Measurements from ENCODE around the gene TDRD9.

TDRD9 gene

DNA sequence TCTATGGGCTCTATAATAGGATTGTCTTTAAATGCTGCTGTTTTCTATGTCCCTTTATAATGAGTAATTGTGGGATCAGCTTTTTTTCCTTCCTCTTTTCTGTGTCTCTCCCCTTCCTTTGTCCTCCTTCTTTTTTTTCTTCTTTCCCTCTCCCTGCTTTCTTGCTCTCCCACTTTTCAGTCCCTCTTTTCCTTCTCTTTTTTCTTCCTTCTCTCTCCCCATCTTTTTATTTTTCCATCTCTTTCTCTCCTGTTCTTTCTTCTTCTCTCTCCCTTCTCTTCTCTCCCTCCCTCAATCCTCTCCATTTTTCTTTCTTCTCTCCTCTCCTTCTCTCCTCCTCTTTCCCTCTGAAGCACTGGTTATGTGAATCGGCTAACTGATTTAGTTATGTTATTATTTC is 76.6 kb downstream of the TDRD9 start:
- DNase-seq, result no peak
- Histone ChIP-seq H3K36me3 (ENCODE audit: control insufficient read depth, insufficient read depth, low read length) (no peaks in the 10 kb centered on the region), H3K9me3 (ENCODE audit: control insufficient read depth, low read length) (no peaks in the 10 kb centered on the region), H3K27ac (ENCODE audit: insufficient read depth, low read length, poor library complexity, severe bottlenecking) (no peak overlapping the region), H3K4me3 (ENCODE audit: insufficient read depth, low read depth, low read length, poor library complexity, severe bottlenecking) (no peak overlapping the region), H3K27me3 (replicated peaks; ENCODE audit: control insufficient read depth, insufficient read depth, low read length, poor library complexity, severe bottlenecking) (no peaks in the 10 kb centered on the region), H3K4me1 (ENCODE audit: control insufficient read depth, insufficient read depth, low read length, poor library complexity, severe bottlenecking) (no peaks in the 10 kb centered on the region)

GRCh38 chr14:104005489-104005888 is 77.2 kb downstream of the TDRD9 start:
- H3K36me3 ChIP-seq (ENCODE audit: control insufficient read depth, insufficient read depth, low read length), result no peaks in the 10 kb centered on the region
- H3K9me3 ChIP-seq (ENCODE audit: control insufficient read depth, low read length), result no peaks in the 10 kb centered on the region
- H3K27ac ChIP-seq (ENCODE audit: insufficient read depth, low read length, poor library complexity, severe bottlenecking), result no peak overlapping the region
- H3K27me3 ChIP-seq (replicated peaks; ENCODE audit: control insufficient read depth, insufficient read depth, low read length, poor library complexity, severe bottlenecking), result no peaks in the 10 kb centered on the region
- DNase-seq, result no peak
- no peak overlapping the region for H3K4me3 ChIP-seq (ENCODE audit: insufficient read depth, low read depth, low read length, poor library complexity, severe bottlenecking)
- H3K4me1 ChIP-seq (ENCODE audit: control insufficient read depth, insufficient read depth, low read length, poor library complexity, severe bottlenecking), result no peaks in the 10 kb centered on the region

DNA sequence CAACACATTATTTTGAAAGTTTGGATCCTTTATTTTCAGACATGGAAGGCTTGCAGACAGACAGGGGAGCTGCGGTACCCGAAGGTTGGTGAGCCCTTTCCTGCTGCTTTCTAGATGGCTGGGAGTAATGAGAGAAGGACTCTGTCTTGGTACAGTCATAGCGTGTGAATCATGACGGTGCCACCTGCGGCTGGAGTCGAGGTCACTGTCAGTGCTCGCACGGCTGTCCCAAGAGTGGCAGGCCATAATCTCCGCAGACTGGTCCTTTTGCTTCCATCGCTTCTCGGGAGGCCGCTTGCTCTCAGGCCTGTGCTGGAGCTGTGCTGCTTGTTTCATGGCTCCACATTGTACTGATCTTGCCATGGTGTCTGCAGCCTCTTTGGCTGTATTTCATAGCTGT is 78.9 kb downstream of the TDRD9 start:
- DNase-seq, result no peak
- H3K9me3 ChIP-seq (ENCODE audit: control insufficient read depth, low read length), result no peaks in the 10 kb centered on the region
- no peaks in the 10 kb centered on the region for H3K36me3 ChIP-seq (ENCODE audit: control insufficient read depth, insufficient read depth, low read length)
- H3K4me1 ChIP-seq (ENCODE audit: control insufficient read depth, insufficient read depth, low read length, poor library complexity, severe bottlenecking), result no peaks in the 10 kb centered on the region
- no peaks in the 10 kb centered on the region for H3K27me3 ChIP-seq (replicated peaks; ENCODE audit: control insufficient read depth, insufficient read depth, low read length, poor library complexity, severe bottlenecking)
- H3K4me3 ChIP-seq (ENCODE audit: insufficient read depth, low read depth, low read length, poor library complexity, severe bottlenecking), result no peak overlapping the region
- H3K27ac ChIP-seq (ENCODE audit: insufficient read depth, low read length, poor library complexity, severe bottlenecking), result no peak overlapping the region

- H3K36me3 ChIP-seq (ENCODE audit: control insufficient read depth, insufficient read depth, low read length), result no peaks in the 10 kb centered on the region
- no peak overlapping the region for H3K27ac ChIP-seq (ENCODE audit: insufficient read depth, low read length, poor library complexity, severe bottlenecking)
- no peak overlapping the region for H3K4me3 ChIP-seq (ENCODE audit: insufficient read depth, low read depth, low read length, poor library complexity, severe bottlenecking)
- H3K9me3 ChIP-seq (ENCODE audit: control insufficient read depth, low read length), result no peaks in the 10 kb centered on the region
- no peak for DNase-seq
- H3K4me1 ChIP-seq (ENCODE audit: control insufficient read depth, insufficient read depth, low read length, poor library complexity, severe bottlenecking), result no peaks in the 10 kb centered on the region
- no peaks in the 10 kb centered on the region for H3K27me3 ChIP-seq (replicated peaks; ENCODE audit: control insufficient read depth, insufficient read depth, low read length, poor library complexity, severe bottlenecking)
These were observed 81.0 kb downstream of the TDRD9 start for GRCh38 chr14:104009297-104009696.

DNA sequence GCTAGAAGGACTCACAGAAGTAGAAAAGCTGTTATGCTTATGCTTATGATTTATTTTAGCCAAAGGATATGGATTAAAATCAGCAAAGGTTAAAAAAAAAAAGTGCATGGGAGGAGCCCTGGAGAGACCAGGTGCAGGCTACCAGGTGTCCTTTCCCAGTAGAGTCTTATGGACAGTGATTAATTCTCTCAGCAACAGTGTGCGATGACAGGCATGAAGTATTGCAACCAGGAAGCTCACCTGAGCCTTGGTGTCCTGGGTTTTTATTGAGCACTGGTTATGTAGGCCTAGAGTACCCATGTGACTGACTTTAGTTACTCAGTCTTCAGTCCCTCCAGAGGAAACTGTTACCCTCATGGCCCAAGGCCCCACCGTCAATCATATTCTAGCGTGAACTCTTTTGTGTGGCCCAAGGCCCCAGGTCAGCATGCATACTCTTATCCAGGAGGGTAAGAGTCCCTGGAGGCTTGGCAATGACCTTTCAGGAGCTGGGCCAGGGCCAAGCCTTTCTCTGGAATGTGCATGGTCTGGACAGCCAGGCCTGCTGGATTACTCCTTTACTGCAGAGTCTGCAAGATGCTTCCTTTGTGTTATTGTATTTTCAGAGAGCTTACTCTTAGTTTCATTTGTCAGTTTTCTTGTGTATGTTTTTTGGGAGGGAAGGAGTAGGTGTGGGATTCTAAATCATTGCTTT is 83.7 kb downstream of the TDRD9 start:
- no peaks in the 10 kb centered on the region for H3K36me3 ChIP-seq (ENCODE audit: control insufficient read depth, insufficient read depth, low read length)
- no peak overlapping the region for H3K27ac ChIP-seq (ENCODE audit: insufficient read depth, low read length, poor library complexity, severe bottlenecking)
- DNase-seq, result no peak
- no peaks in the 10 kb centered on the region for H3K4me1 ChIP-seq (ENCODE audit: control insufficient read depth, insufficient read depth, low read length, poor library complexity, severe bottlenecking)
- H3K27me3 ChIP-seq (replicated peaks; ENCODE audit: control insufficient read depth, insufficient read depth, low read length, poor library complexity, severe bottlenecking), result no peaks in the 10 kb centered on the region
- H3K9me3 ChIP-seq (ENCODE audit: control insufficient read depth, low read length), result no peaks in the 10 kb centered on the region
- H3K4me3 ChIP-seq (ENCODE audit: insufficient read depth, low read depth, low read length, poor library complexity, severe bottlenecking), result no peak overlapping the region

DNA sequence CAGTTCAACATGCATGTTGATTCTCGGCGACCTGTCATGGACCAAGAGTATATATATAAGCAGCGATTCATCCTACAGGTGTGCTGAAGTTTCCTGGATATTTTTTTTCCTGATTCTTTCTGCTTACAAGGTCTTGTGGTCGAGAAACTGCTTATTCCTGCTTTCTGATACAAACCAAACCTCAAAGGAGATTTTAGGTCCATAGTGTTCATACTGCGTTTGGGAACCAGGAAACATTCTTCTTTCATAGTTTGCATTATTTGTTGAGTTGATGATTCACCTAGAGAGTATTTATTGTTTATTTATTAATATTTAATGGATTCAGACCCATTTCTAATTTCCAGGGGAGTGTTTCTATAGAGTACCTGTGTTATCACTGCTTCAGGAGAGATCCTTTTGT is 86.5 kb downstream of the TDRD9 start:
- Histone ChIP-seq H3K4me1 (ENCODE audit: control insufficient read depth, insufficient read depth, low read length, poor library complexity, severe bottlenecking) (no peaks in the 10 kb centered on the region), H3K36me3 (ENCODE audit: control insufficient read depth, insufficient read depth, low read length) (no peaks in the 10 kb centered on the region), H3K4me3 (ENCODE audit: insufficient read depth, low read depth, low read length, poor library complexity, severe bottlenecking) (no peak overlapping the region), H3K27me3 (replicated peaks; ENCODE audit: control insufficient read depth, insufficient read depth, low read length, poor library complexity, severe bottlenecking) (no peaks in the 10 kb centered on the region), H3K9me3 (ENCODE audit: control insufficient read depth, low read length) (no peaks in the 10 kb centered on the region), H3K27ac (ENCODE audit: insufficient read depth, low read length, poor library complexity, severe bottlenecking) (no peak overlapping the region)
- no peak for DNase-seq

DNA sequence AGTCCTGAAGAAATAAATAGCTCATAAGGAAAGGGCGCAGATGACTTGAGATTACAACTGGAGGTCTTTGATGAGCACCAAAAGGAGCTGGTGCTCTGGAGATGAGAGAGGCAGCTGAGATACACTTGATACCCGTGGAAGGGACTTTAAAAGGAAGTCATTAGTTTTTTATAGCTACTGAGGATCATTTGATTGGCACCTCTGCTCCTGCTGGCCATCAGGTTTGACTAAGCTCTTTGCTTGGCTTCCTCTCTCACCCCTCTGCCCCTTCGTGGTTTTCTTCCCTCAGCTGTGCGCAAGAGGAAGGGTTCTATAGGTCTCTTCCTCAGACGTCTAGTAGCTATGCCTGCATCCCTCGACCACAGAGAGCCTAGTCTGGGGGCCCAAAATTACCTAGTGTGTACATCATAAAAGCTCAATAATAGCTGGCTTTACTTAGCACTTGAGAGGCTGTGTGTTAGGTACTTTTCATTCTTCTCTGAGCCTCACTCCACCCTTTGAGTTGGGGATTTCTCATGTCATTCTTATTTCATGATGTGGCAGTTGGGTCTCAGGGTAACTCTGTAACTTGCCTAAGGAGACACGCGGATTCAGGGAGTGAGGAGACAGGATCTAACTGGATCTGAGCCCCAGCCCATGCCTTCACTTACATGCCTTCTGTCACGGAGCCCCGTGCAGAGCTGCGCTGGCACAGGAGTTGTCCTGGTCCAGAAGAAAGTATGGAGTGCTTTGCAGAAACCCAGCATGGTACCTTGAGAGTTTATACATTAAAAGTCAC is 88.8 kb downstream of the TDRD9 start:
- H3K27ac ChIP-seq (ENCODE audit: insufficient read depth, low read length, poor library complexity, severe bottlenecking), result no peak overlapping the region
- no peak for DNase-seq

GRCh38 chr14:104019029-104019428 is 90.8 kb downstream of the TDRD9 start:
- Histone ChIP-seq H3K9me3 (ENCODE audit: control insufficient read depth, low read length) (no peaks in the 10 kb centered on the region), H3K36me3 (ENCODE audit: control insufficient read depth, insufficient read depth, low read length) (no peaks in the 10 kb centered on the region), H3K4me1 (ENCODE audit: control insufficient read depth, insufficient read depth, low read length, poor library complexity, severe bottlenecking) (no peaks in the 10 kb centered on the region), H3K27me3 (replicated peaks; ENCODE audit: control insufficient read depth, insufficient read depth, low read length, poor library complexity, severe bottlenecking) (no peaks in the 10 kb centered on the region), H3K4me3 (ENCODE audit: insufficient read depth, low read depth, low read length, poor library complexity, severe bottlenecking) (no peak overlapping the region), H3K27ac (ENCODE audit: insufficient read depth, low read length, poor library complexity, severe bottlenecking) (no peak overlapping the region)
- no peak for DNase-seq

More for the DNA sequence above, 88.8 kb downstream of the TDRD9 start:
- Histone ChIP-seq H3K4me1 (ENCODE audit: control insufficient read depth, insufficient read depth, low read length, poor library complexity, severe bottlenecking) (no peaks in the 10 kb centered on the region), H3K4me3 (ENCODE audit: insufficient read depth, low read depth, low read length, poor library complexity, severe bottlenecking) (no peak overlapping the region), H3K9me3 (ENCODE audit: control insufficient read depth, low read length) (no peaks in the 10 kb centered on the region), H3K36me3 (ENCODE audit: control insufficient read depth, insufficient read depth, low read length) (no peaks in the 10 kb centered on the region), H3K27me3 (replicated peaks; ENCODE audit: control insufficient read depth, insufficient read depth, low read length, poor library complexity, severe bottlenecking) (no peaks in the 10 kb centered on the region)

DNA sequence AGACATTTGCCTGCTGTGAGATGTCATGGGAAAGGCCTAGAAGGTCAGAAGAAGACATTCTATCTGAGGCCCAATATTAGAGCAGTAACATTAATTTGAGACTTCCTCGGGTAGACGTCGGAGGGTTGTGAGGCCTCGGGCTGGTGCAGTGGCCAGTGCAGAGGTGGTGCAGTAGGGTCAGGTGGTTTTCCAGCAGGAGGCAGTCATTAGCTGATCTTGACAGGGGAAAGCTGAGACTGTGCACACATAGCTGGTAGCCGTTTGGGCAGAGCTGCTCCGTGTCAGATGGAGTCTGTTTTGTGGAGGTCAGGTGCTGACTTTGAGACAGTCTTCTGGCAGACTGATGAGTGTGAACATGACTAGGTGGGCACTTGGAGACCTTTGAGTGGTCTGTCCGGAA is 91.5 kb downstream of the TDRD9 start:
- DNase-seq, result no peak
- Histone ChIP-seq H3K4me3 (ENCODE audit: insufficient read depth, low read depth, low read length, poor library complexity, severe bottlenecking) (no peak overlapping the region), H3K27ac (ENCODE audit: insufficient read depth, low read length, poor library complexity, severe bottlenecking) (no peak overlapping the region), H3K27me3 (replicated peaks; ENCODE audit: control insufficient read depth, insufficient read depth, low read length, poor library complexity, severe bottlenecking) (no peaks in the 10 kb centered on the region), H3K36me3 (ENCODE audit: control insufficient read depth, insufficient read depth, low read length) (no peaks in the 10 kb centered on the region), H3K9me3 (ENCODE audit: control insufficient read depth, low read length) (no peaks in the 10 kb centered on the region), H3K4me1 (ENCODE audit: control insufficient read depth, insufficient read depth, low read length, poor library complexity, severe bottlenecking) (no peaks in the 10 kb centered on the region)

DNA sequence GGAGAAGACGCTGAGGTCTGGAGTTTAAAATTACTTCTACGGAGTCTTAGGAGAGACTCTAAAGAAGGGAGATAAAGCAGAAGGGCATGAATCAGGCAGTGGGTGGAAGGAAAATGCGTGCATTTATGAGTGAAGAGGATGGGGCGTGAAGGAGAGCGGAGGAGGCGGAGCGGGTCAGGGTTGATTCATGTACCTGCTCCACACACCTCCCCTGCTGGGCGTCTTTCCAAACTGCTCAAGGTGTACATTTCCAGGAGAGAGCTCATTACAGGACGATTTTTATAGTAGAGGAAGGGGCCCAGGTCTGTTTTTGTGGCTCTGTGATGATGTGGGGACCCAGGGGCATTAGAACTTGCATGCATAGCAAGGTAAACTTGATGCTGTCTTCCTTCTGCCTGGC is 92.2 kb downstream of the TDRD9 start:
- Histone ChIP-seq H3K4me1 (ENCODE audit: control insufficient read depth, insufficient read depth, low read length, poor library complexity, severe bottlenecking) (no peaks in the 10 kb centered on the region), H3K27me3 (replicated peaks; ENCODE audit: control insufficient read depth, insufficient read depth, low read length, poor library complexity, severe bottlenecking) (no peaks in the 10 kb centered on the region), H3K9me3 (ENCODE audit: control insufficient read depth, low read length) (no peaks in the 10 kb centered on the region), H3K36me3 (ENCODE audit: control insufficient read depth, insufficient read depth, low read length) (no peaks in the 10 kb centered on the region), H3K27ac (ENCODE audit: insufficient read depth, low read length, poor library complexity, severe bottlenecking) (no peak overlapping the region), H3K4me3 (ENCODE audit: insufficient read depth, low read depth, low read length, poor library complexity, severe bottlenecking) (no peak overlapping the region)
- DNase-seq, result no peak
